HepG2 (cell line): ENCODE data around the gene TBC1D22A.

ENCODE experiments used
- CHCHD3 ChIP-seq: sonication (generic); formaldehyde crosslinking; IDR thresholded peaks from 2 replicates; pipeline ENCODE4 v1.8.0; 2022; ENCODE audit warnings: mild to moderate bottlenecking, missing genetic modification reagents, moderate library complexity
- PHB2 ChIP-seq: fragments of 450-650 bp; IDR thresholded peaks from 2 replicates; pipeline ENCODE4 v1.6.1; 2018; ENCODE audit not compliant: partially characterized antibody
- SUZ12 ChIP-seq: fragments of 150-350 bp; IDR thresholded peaks from 2 replicates; pipeline ENCODE4 v1.6.1; 2014; ENCODE audit warnings: low read depth, low read length
- TAF1 ChIP-seq: sonication (generic); formaldehyde crosslinking; IDR thresholded peaks from 2 replicates; pipeline ENCODE4 v1.4.0; 2020; ENCODE audit warnings: missing genetic modification reagents
- TGIF2 ChIP-seq: IDR thresholded peaks from 2 replicates; pipeline ENCODE4 v1.6.1; 2016; ENCODE audit warnings: control low read depth, missing compliant biosample characterization
- USF2 ChIP-seq, 2 experiments: sonication (generic) in 1 of 2; formaldehyde crosslinking in 1 of 2; IDR thresholded peaks; 2 replicates each; pipeline versions ENCODE4 v1.5.1 to v1.6.1; 2011 to 2020; ENCODE audit warnings: borderline replicate concordance in 1 of 2, low read depth in 1 of 2, low read length in 1 of 2, mild to moderate bottlenecking in 1 of 2, missing genetic modification reagents in 1 of 2, moderate library complexity in 1 of 2
- YEATS2 ChIP-seq: sonication (generic); formaldehyde crosslinking; IDR thresholded peaks from 2 replicates; pipeline ENCODE4 v1.4.0; 2020; ENCODE audit warnings: missing genetic modification reagents, borderline replicate concordance
- ZNF441 ChIP-seq: sonication (generic); formaldehyde crosslinking; IDR thresholded peaks from 2 replicates; pipeline ENCODE4 v1.7.0; 2021; ENCODE audit warnings: missing genetic modification reagents, borderline replicate concordance
- TF ChIP-seq, protein P1 (sequence below): sonication (generic); formaldehyde crosslinking; IDR thresholded peaks from 2 replicates; pipeline ENCODE4 v1.8.1; 2023; ENCODE audit warnings: missing genetic modification reagents, inconsistent platforms, borderline replicate concordance
- TF ChIP-seq, protein P2 (sequence below): IDR thresholded peaks from 2 replicates; pipeline ENCODE4 v1.6.1; 2016; ENCODE audit warnings: low read depth

DNA sequence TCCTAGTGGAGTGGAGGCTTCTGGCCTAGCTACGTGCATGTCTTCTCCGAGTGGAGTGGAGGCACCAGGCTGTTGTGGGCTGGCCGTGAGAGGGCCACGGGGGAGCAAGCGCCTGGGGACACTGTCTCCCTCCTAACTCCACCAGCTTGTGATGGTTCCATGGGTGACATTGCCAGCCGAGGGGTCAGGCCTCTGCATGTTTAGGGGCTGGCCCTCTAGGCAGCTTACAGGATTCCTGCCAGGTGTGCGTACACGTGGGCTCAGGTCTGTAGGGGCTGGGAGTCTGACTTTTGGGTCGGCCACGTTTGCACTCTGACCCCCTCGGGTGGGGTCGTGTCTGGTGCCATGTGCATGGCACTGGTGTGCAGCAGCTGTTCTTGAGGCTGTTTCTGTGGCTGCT lies 31.6 kb downstream of the TBC1D22A start:
- TF ChIP-seq, protein P1, sequence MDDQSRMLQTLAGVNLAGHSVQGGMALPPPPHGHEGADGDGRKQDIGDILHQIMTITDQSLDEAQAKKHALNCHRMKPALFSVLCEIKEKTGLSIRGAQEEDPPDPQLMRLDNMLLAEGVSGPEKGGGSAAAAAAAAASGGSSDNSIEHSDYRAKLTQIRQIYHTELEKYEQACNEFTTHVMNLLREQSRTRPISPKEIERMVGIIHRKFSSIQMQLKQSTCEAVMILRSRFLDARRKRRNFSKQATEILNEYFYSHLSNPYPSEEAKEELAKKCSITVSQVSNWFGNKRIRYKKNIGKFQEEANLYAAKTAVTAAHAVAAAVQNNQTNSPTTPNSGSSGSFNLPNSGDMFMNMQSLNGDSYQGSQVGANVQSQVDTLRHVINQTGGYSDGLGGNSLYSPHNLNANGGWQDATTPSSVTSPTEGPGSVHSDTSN: no peak
- no peak for TF ChIP-seq YEATS2 (CRISPR knock-in tag)
- TF ChIP-seq CHCHD3: no peak
- TF ChIP-seq USF2 (IDR thresholded peaks at IDR 0.05; ENCODE audit: low read depth, low read length): no peak
- no peak for TF ChIP-seq USF2 (CRISPR knock-in tag; IDR thresholded peaks at IDR 0.05; ENCODE audit: borderline replicate concordance)
- TF ChIP-seq TAF1 (CRISPR knock-in tag): no peak
- TF ChIP-seq, protein P2, sequence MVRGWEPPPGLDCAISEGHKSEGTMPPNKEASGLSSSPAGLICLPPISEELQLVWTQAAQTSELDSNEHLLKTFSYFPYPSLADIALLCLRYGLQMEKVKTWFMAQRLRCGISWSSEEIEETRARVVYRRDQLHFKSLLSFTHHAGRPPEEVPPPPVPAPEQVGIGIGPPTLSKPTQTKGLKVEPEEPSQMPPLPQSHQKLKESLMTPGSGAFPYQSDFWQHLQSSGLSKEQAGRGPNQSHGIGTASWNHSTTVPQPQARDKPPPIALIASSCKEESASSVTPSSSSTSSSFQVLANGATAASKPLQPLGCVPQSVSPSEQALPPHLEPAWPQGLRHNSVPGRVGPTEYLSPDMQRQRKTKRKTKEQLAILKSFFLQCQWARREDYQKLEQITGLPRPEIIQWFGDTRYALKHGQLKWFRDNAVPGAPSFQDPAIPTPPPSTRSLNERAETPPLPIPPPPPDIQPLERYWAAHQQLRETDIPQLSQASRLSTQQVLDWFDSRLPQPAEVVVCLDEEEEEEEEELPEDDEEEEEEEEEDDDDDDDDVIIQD: no peak
- no peak for TF ChIP-seq SUZ12
- TF ChIP-seq PHB2: no peak
- no peak for TF ChIP-seq ZNF441 (CRISPR knock-in tag)
- no peak for TF ChIP-seq TGIF2 (CRISPR knock-in tag)
